ENCODE measurements around the gene PLPP4. TPM values are rescaled to one million over a fixed set of nuclear protein-coding genes. Genes with fewer than 3 reads are reported as not detected.
A peak's percentile ranks its signal among the peaks of the same experiment; 100 is the strongest.

The PLPP4 gene
- total RNA-seq, 1 donor from 2014 or later = 7.4 TPM

DNA sequence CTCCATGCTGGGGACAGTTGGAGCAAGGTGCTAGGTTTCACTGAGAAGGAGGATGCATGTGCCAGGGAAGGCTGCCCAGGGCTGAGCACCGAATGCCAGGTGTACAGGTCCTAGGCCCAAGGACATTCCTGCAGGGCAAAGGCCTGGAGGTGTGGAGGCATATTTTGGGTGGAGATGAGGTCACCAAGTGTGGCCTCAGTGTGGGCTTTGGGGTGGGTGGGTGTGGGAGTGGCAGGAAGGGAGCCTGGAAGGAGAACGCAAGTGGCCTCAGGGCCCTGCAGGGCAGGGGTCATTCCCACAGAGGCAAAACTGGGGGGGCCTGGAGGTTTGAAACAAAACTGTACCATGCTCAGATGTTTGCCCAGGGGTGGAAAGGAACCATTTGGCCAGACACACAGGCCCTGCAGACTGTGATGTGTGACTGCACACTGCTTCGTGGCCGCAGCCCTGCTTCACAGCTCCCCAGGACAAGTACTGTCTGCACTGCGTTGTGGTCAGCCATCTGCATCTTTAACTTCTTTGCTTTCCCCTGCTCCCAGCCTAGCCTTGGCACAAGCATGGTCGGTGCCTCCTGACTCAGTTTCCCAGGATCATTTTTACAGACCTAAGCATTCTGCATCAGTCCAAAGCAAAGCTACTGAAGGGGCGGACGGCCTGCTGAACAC is 5.1 kb downstream of the PLPP4 start:
- Mint-ChIP-seq H3K4me3 (no peak overlapping the region), H3K36me3 (no peaks in the 10 kb centered on the region), H3K27ac (no peak overlapping the region), H3K9me3 (no peaks in the 10 kb centered on the region), H3K4me1 (peaks cover 8% of the 10 kb centered on the region), H3K27me3 (ENCODE audit: low read depth) (peaks cover 53% of the 10 kb centered on the region)
- TF ChIP-seq, protein P1, sequence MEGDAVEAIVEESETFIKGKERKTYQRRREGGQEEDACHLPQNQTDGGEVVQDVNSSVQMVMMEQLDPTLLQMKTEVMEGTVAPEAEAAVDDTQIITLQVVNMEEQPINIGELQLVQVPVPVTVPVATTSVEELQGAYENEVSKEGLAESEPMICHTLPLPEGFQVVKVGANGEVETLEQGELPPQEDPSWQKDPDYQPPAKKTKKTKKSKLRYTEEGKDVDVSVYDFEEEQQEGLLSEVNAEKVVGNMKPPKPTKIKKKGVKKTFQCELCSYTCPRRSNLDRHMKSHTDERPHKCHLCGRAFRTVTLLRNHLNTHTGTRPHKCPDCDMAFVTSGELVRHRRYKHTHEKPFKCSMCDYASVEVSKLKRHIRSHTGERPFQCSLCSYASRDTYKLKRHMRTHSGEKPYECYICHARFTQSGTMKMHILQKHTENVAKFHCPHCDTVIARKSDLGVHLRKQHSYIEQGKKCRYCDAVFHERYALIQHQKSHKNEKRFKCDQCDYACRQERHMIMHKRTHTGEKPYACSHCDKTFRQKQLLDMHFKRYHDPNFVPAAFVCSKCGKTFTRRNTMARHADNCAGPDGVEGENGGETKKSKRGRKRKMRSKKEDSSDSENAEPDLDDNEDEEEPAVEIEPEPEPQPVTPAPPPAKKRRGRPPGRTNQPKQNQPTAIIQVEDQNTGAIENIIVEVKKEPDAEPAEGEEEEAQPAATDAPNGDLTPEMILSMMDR (IDR thresholded peaks at IDR 0.05; ENCODE audit: unreplicated experiment) = no peak
- no peak for DNase-seq (ENCODE audit: low spot score in 2 of 2, unreplicated experiment in 2 of 2)

DNA sequence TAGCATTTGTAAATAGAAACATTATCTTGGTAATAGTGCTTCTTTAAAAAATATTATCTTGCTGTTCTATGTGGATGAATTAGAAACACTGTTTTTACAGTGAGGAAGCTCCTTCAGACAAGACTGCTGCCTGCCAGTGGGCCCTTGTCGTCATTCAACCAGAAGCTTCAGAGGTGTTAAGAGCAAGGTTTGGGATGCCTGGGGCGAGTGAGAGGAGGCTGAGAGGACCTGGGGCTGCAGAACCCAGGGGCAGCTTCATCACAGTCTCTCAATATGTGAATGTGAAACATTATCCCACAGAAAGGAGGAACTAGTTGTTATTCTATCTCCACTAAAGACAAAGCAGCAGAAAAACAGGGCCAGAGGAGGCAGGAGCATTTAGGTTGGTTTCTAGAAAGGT is 8.1 kb downstream of the PLPP4 start:
- H3K4me3 Mint-ChIP-seq = no peak overlapping the region
- H3K27me3 Mint-ChIP-seq (ENCODE audit: low read depth) = peaks cover 23% of the 10 kb centered on the region
- H3K9me3 Mint-ChIP-seq = no peaks in the 10 kb centered on the region
- no peaks in the 10 kb centered on the region for H3K4me1 Mint-ChIP-seq
- H3K36me3 Mint-ChIP-seq = no peaks in the 10 kb centered on the region
- TF ChIP-seq, protein P1 (IDR thresholded peaks at IDR 0.05; ENCODE audit: unreplicated experiment) = no peak
- peak overlapping the region; percentile 4 for H3K27ac Mint-ChIP-seq
- DNase-seq (ENCODE audit: low spot score in 2 of 2, unreplicated experiment in 2 of 2) = no peak

- no peaks in the 10 kb centered on the region for H3K9me3 Mint-ChIP-seq
- TF ChIP-seq, protein P1 (IDR thresholded peaks at IDR 0.05; ENCODE audit: unreplicated experiment) = no peak
- H3K4me3 Mint-ChIP-seq = no peak overlapping the region
- no peaks in the 10 kb centered on the region for H3K36me3 Mint-ChIP-seq
- H3K4me1 Mint-ChIP-seq = no peaks in the 10 kb centered on the region
- H3K27ac Mint-ChIP-seq = no peak overlapping the region
- peaks cover 15% of the 10 kb centered on the region for H3K27me3 Mint-ChIP-seq (ENCODE audit: low read depth)
- no peak for DNase-seq (ENCODE audit: low spot score in 2 of 2, unreplicated experiment in 2 of 2)
These were observed 9.0 kb downstream of the PLPP4 start for GRCh38 chr10:120466006-120466405.

- Mint-ChIP-seq H3K4me1 (peaks cover 27% of the 10 kb centered on the region), H3K27ac (no peak overlapping the region), H3K36me3 (no peaks in the 10 kb centered on the region), H3K4me3 (no peak overlapping the region), H3K9me3 (peaks cover 14% of the 10 kb centered on the region), H3K27me3 (ENCODE audit: low read depth) (peaks cover 2% of the 10 kb centered on the region)
- TF ChIP-seq, protein P1 (IDR thresholded peaks at IDR 0.05; ENCODE audit: unreplicated experiment) = no peak
- DNase-seq (ENCODE audit: low spot score in 2 of 2, unreplicated experiment in 2 of 2) = no peak
These were observed 16.6 kb downstream of the PLPP4 start for GRCh38 chr10:120473593-120473992.

DNA sequence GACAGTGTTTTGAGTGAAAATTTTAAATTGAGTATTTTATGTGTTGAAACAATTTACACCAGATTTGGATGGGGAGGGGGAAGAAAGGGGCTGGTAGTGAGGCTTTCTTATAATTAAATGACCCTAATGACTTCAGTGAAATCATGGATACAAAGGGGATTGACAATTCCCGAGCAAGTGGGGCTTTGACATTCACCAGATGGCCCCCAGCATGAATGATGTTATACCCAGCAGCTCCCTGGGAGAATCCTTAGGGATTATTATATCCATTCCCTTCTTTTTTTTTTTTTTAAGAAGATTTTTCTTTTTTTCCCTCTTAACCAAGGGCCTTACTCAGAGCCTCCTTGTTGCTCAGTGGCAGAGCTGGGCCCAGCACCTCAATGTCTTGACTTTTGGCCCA is 17.9 kb downstream of the PLPP4 start:
- peaks cover 2% of the 10 kb centered on the region for H3K27me3 Mint-ChIP-seq (ENCODE audit: low read depth)
- no peaks in the 10 kb centered on the region for H3K36me3 Mint-ChIP-seq
- no peak for DNase-seq (ENCODE audit: low spot score in 2 of 2, unreplicated experiment in 2 of 2)
- no peak overlapping the region for H3K27ac Mint-ChIP-seq
- H3K4me1 Mint-ChIP-seq = peaks cover 36% of the 10 kb centered on the region
- H3K4me3 Mint-ChIP-seq = no peak overlapping the region
- TF ChIP-seq, protein P1 (IDR thresholded peaks at IDR 0.05; ENCODE audit: unreplicated experiment) = no peak
- H3K9me3 Mint-ChIP-seq = peaks cover 14% of the 10 kb centered on the region

Measured in mesothelial cell of epicardium (in vitro differentiated cells).